AG09319 (cell line): ENCODE results near the gene ADARB1.

ENCODE experiments used
- DNase-seq: peaks from one replicate; pipeline ENCODE4 v3.0.0-alpha.2; 2010; ENCODE audit warnings: low read depth; ENCODE audit errors: extremely low read depth
- TF ChIP-seq, protein P1 (sequence below): IDR thresholded peaks from 2 replicates; pipeline ENCODE4 v1.5.1; 2011; ENCODE audit warnings: low read depth, mild to moderate bottlenecking, inconsistent platforms, low read length, moderate library complexity

The ADARB1 gene

DNA sequence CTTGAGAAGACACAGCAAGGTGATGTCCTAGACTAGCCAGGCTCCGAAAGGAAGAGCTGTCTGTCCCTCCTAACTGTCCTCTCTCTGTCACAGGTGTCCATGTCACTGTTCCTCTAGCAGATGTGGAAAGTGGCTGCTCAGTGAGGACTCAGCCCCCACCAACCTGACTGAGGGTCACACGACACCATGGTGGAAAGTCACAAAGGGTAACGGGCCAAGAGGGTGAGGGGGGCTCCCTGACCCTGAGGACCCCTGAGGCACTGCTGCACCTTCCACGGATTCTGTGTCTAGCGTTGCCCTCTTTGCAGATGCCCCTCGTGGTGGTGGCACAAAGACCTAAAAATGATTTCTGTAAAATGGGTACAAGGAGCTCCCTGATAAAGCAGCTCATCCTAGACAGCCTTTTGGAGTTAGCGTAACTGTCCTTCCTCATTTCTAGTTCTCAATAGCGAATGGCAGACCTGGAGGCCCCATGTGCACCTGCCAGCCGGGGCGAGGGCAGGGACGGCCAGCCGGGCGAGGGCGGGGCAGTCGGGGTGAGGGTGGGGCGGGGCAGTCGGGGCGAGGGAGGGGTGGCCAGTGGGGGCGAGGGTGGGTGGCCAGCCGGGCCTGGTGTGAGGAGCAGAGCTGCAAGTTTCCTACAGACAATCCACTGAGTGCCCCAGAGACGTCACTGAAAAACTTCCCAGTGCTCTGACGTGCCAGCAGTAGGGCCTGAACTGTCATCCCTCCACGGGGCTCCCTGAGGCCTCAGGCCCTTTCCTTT is 189.9 kb downstream of the ADARB1 start:
- no peak for DNase-seq
- TF ChIP-seq, protein P1, sequence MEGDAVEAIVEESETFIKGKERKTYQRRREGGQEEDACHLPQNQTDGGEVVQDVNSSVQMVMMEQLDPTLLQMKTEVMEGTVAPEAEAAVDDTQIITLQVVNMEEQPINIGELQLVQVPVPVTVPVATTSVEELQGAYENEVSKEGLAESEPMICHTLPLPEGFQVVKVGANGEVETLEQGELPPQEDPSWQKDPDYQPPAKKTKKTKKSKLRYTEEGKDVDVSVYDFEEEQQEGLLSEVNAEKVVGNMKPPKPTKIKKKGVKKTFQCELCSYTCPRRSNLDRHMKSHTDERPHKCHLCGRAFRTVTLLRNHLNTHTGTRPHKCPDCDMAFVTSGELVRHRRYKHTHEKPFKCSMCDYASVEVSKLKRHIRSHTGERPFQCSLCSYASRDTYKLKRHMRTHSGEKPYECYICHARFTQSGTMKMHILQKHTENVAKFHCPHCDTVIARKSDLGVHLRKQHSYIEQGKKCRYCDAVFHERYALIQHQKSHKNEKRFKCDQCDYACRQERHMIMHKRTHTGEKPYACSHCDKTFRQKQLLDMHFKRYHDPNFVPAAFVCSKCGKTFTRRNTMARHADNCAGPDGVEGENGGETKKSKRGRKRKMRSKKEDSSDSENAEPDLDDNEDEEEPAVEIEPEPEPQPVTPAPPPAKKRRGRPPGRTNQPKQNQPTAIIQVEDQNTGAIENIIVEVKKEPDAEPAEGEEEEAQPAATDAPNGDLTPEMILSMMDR: no peak

DNA sequence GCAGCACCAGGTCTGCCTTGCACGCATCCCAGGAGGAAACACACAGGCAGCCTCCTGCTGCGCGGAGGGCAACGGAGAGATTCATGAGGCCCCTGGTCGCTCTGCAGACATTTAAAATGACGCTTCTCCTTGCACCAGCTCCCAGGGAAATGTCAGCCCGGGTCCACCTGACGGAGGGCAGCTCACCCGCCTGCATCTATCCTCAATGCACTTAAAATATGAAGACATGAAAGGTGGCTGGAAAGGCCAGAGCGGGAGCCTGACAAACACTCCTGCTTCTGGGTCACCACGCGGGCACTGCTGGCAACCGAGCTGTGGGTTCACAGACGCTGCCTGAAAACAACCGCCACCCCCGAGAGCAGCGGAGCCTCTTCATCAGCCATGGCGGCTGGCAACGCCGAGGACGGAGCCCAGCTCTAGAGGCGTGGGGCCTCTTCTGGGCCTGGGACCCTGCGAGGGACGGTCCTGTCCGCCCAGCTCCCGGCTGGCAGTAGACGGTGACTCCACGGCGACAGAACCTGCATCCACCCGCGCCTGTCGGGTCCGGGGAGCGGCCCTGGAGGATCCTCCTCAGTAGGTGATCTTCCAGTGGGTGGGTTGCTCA is 190.6 kb downstream of the ADARB1 start:
- no peak for DNase-seq
- TF ChIP-seq, protein P1: no peak

DNA sequence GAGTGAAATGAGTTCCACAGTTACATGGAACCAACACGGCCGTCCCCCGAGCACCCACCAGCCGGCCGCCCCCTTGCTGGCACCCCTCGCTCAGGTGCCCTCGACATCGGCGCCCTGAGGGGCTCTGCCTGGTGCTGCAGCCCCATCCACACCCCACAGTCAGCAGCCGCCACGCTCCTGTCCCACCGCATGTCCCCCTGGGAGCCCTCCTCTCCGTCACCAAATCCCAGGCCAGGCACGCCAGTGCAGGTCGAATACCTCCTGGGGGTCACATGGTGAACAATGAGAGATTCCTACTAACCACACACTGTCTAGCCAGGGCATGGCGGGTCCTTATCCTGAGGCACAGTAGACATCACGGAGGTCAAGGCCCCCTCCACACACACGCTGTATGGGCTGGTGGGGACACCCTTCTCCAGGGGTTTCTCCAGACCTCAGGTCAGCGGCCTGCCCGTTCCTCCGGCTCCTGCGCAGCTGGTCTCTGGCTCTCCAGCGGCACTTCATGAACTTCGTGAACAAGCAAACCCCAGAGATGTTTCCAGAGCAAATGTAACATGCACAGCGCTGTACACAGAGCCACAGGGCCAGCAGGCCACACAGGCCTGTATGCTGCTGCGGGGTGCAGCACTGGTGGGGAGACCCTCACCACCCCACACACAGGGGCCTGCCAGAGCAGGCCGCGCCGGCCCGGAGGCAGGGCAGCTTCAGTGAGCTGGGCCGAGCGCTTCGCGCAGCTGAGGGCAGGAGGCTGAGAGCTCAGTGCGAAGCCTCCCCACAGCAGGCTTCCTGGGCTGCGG is 191.5 kb downstream of the ADARB1 start:
- DNase-seq: no peak

DNA sequence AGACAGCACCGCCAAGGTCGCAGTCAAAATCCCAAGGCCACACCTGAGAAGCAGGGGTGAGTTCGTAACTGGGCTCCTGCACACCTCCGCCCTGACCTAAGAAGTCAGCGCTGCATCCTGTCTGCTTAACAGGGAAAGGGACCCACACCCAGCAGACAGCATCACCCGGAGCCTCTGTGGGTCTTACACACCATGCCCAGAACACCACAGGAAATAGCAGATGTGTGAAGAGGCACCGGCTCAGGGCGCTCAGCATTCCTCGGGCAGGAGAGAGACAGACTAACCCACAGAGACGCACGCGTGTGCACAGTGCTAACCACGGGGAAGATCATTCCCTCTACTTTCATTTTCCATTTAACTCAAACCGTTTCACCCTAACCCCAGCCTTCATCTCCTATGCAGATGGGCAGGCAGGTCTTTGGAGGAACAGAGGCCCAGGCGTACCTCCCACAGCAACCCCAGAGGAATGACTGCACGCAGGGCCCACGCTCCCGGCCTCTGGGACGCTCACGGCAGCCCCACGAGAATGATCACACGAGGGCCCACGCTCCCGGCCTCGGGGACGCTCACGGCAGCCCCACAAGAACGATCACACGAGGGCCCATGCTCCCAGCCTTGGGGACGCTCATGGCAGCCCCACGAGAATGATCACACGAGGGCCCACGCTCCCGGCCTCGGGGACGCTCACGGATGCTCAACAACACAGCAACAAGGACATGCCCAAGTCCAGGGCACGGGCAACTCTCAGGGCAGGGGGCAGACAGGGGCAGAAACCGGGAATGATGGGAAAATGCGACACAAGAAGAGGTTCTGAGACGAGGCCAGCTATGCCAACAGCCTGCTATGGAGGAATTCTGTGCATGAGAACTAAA is 192.4 kb downstream of the ADARB1 start:
- DNase-seq: no peak

More for the DNA sequence above, 191.5 kb downstream of the ADARB1 start:
- TF ChIP-seq, protein P1: no peak

DNA sequence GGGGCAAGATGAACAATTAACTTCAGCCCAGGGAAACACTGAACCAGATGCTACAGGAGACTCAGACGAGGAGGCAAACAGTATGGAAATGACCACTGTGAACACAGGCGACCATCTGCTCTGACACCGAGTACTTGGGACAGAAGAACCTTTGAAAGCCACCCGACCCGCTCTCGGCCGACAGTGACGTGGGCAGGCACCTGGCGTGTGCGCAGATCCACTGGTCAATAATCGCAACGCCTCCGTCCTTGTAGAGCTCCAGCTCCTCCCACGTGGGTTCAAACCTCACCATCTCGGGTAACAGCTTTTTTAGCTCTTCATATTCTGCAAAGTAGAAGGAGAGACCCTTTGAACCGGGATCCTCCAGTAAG is 193.0 kb downstream of the ADARB1 start:
- no peak for DNase-seq
- TF ChIP-seq, protein P1: no peak

More for the DNA sequence above, 192.4 kb downstream of the ADARB1 start:
- TF ChIP-seq, protein P1: no peak

DNA sequence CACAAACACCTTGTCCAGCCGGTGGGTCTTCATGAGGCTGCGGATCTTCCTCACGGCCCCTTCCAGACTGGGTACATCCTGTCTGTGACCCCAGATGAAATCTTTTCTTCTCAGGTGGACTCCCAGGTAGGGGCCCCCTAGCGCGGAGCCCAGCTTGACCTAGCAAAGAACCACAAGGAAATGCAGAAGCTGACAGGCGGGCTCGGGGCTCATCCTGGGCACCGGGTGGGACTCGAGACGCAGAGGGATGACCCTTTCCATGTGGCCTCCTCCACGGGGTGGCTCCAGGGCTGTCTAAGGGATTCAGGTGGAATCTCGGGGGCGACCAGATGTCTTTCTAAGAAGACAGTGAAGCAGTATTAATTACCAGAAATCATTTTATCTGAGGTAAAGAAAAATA is 195.5 kb downstream of the ADARB1 start:
- DNase-seq: no peak
- TF ChIP-seq, protein P1: no peak
